GM12891 (cell line): ENCODE data around the gene APBB2.

ENCODE experiments used
- POLR2A ChIP-seq: IDR thresholded peaks from 2 replicates; pipeline ENCODE4 v1.6.1; 2011; ENCODE audit warnings: low read depth, low read length, control low read depth
- POLR2AphosphoS5 ChIP-seq: IDR thresholded peaks from 2 replicates; pipeline ENCODE4 v1.6.1; 2011; ENCODE audit warnings: low read depth, low read length, control low read depth
- POU2F2 ChIP-seq: IDR thresholded peaks from 2 replicates; pipeline ENCODE4 v1.6.1; 2011; ENCODE audit warnings: low read depth, mild to moderate bottlenecking, control low read depth, low read length, moderate library complexity
- SPI1 ChIP-seq: IDR thresholded peaks from 2 replicates; pipeline ENCODE4 v1.6.1; 2011; ENCODE audit warnings: low read depth, low read length, control low read depth
- TAF1 ChIP-seq: IDR thresholded peaks from 2 replicates; pipeline ENCODE4 v1.6.1; 2011; ENCODE audit warnings: low read depth, low read length, control low read depth

- no peak for TF ChIP-seq POLR2AphosphoS5
- TF ChIP-seq POLR2A, result no peak
- TF ChIP-seq SPI1, result no peak
- TF ChIP-seq TAF1, result no peak
- no peak for TF ChIP-seq POU2F2
Observed at GRCh38 chr4:41144040-41144379, 70.3 kb downstream of the APBB2 start.
